ENCODE data around the gene STK11IP. TPM values are rescaled to one million over a fixed set of nuclear protein-coding genes. Genes with fewer than 3 reads are reported as not detected.
A peak's percentile ranks its signal among the peaks of the same experiment; 100 is the strongest.

STK11IP gene
- total and polyA plus RNA-seq, 2 of the 13 experiments (the other 11 are each of a cell fraction or from before 2014, with no cell fraction given), result 12.8 to 24.0 TPM

- TF ChIP-seq SKIL (CRISPR knock-in tag; IDR thresholded peaks at IDR 0.05; ENCODE audit: borderline replicate concordance) (peak; percentile 16; the same call in 1 of the 2 replicates), NFRKB (IDR thresholded peaks at IDR 0.05) (no peak), MAFK (conservative IDR thresholded peaks at IDR 0.05 in 1 of 2, IDR thresholded peaks at IDR 0.05 in 1 of 2; ENCODE audit: low read length in 2 of 2) (no peak), MATR3 (CRISPR knock-in tag; IDR thresholded peaks at IDR 0.05) (no peak), ZBTB37 (CRISPR knock-in tag; IDR thresholded peaks at IDR 0.05) (no peak), ZNF326 (CRISPR knock-in tag; IDR thresholded peaks at IDR 0.05; ENCODE audit: borderline replicate concordance) (peak; percentile 99), GATAD1 (CRISPR knock-in tag; IDR thresholded peaks at IDR 0.05) (no peak), ZBTB26 (CRISPR knock-in tag; IDR thresholded peaks at IDR 0.05; ENCODE audit: borderline replicate concordance) (peak; percentile 46; the same call in 1 of the 2 replicates), HBP1 (CRISPR knock-in tag; IDR thresholded peaks at IDR 0.05; ENCODE audit: low read depth) (0 out of 2 replicates have a peak, but pooled peaks have one; percentile 7), SKI (IDR thresholded peaks at IDR 0.05; ENCODE audit: partially characterized antibody) (peak; percentile 21), ZNF816 (CRISPR knock-in tag; IDR thresholded peaks at IDR 0.05; ENCODE audit: borderline replicate concordance) (peak; percentile 28; the same call in 1 of the 2 replicates), NFYB (CRISPR knock-in tag; IDR thresholded peaks at IDR 0.05) (0 out of 2 replicates have a peak, but pooled peaks have one; percentile 12), SP2 (CRISPR knock-in tag; IDR thresholded peaks at IDR 0.05) (peak; percentile 51; the same call in 1 of the 2 replicates), CENPBD1 (CRISPR knock-in tag; IDR thresholded peaks at IDR 0.05; ENCODE audit: borderline replicate concordance, low read depth) (no peak; the same call in 1 of the 2 replicates), NR2C2 (CRISPR knock-in tag; IDR thresholded peaks at IDR 0.05; ENCODE audit: borderline replicate concordance) (peak; percentile 41; the same call in 1 of the 2 replicates), UBTF (CRISPR knock-in tag; IDR thresholded peaks at IDR 0.05) (peak; percentile 96), ZNF260 (CRISPR knock-in tag; IDR thresholded peaks at IDR 0.05; ENCODE audit: borderline replicate concordance, low read depth) (peak; percentile 84; the same call in 1 of the 2 replicates), GPN1 (CRISPR knock-in tag; IDR thresholded peaks at IDR 0.05; ENCODE audit: borderline replicate concordance) (no peak), SP140L (CRISPR knock-in tag; IDR thresholded peaks at IDR 0.05; ENCODE audit: borderline replicate concordance) (no peak)
Observed at GRCh38 chr2:219552382-219553167, 45.1 kb upstream of the STK11IP start (continued).

All from HepG2 (cell line).